Keratinocyte (primary cell): ENCODE measurements around the gene AP3B1. TPM values are rescaled to one million over a fixed set of nuclear protein-coding genes. Genes with fewer than 3 reads are reported as not detected.

Experiments
- DNase-seq: peaks from one replicate; pipeline ENCODE4 v3.0.0-alpha.2; 2011; ENCODE audit warnings: low read depth, missing footprints, low spot score
- FAIRE-seq: peaks from 2 replicates; lab custom pipeline; 2011; peaks lifted over from hg19 to GRCh38; lab: Jason Lieb, UNC
- H2AFZ ChIP-seq: 2 replicates; pipeline ENCODE4 v1.6.0; 2012; ENCODE audit warnings: low read length, control low read depth, inconsistent platforms; ENCODE audit not compliant: control insufficient read depth
- H3K27ac ChIP-seq: 2 replicates; pipeline ENCODE4 v1.5.1; 2011; ENCODE audit warnings: low read length; ENCODE audit not compliant: control insufficient read depth, insufficient read depth
- H3K27me3 ChIP-seq: 3 replicates; pipeline ENCODE4 v1.6.0; 2011; ENCODE audit warnings: low read length; ENCODE audit not compliant: control insufficient read depth, insufficient read depth; ENCODE audit errors: extremely low read depth
- H3K36me3 ChIP-seq, 2 experiments: 2 replicates in 1 of 2; 3 replicates in 1 of 2; pipeline ENCODE4 v1.5.1; 2011; ENCODE audit warnings: low read length in 2 of 2, mild to moderate bottlenecking in 1 of 2; ENCODE audit not compliant: control insufficient read depth in 2 of 2, insufficient read depth in 2 of 2; ENCODE audit errors: extremely low read depth in 1 of 2
- H3K4me1 ChIP-seq: 3 replicates; pipeline ENCODE4 v1.5.1; 2011; ENCODE audit warnings: low read length; ENCODE audit not compliant: control insufficient read depth, insufficient read depth; ENCODE audit errors: extremely low read depth
- H3K4me2 ChIP-seq: 3 replicates; pipeline ENCODE4 v1.6.0; 2011; ENCODE audit warnings: low read depth, low read length; ENCODE audit not compliant: control insufficient read depth, insufficient read depth; ENCODE audit errors: extremely low read depth
- H3K4me3 ChIP-seq, 3 experiments: fragments of 200-600 bp in 1 of 3; sonication (generic) in 1 of 3; 2 replicates in 2 of 3; 3 replicates in 1 of 3; pipeline ENCODE4 v1.5.1; 2011 to 2016; ENCODE audit warnings: low read length in 3 of 3, mild to moderate bottlenecking in 3 of 3, control low read depth in 2 of 3, inconsistent platforms in 1 of 3, low read depth in 1 of 3, mixed read lengths in 1 of 3, mixed run types in 1 of 3, moderate library complexity in 1 of 3; ENCODE audit not compliant: control insufficient read depth in 2 of 3, insufficient read depth in 2 of 3; ENCODE audit errors: extremely low read depth in 1 of 3
- H3K79me2 ChIP-seq: 2 replicates; pipeline ENCODE4 v1.6.0; 2012; ENCODE audit warnings: low read length; ENCODE audit not compliant: control insufficient read depth, insufficient read depth
- H3K9ac ChIP-seq: 3 replicates; pipeline ENCODE4 v1.6.0; 2011; ENCODE audit warnings: low read length; ENCODE audit not compliant: control insufficient read depth, insufficient read depth; ENCODE audit errors: extremely low read depth
- H3K9me1 ChIP-seq: 3 replicates; pipeline ENCODE4 v1.6.0; 2011; ENCODE audit warnings: low read length; ENCODE audit not compliant: control insufficient read depth, insufficient read depth; ENCODE audit errors: extremely low read depth
- H3K9me3 ChIP-seq: 2 replicates; pipeline ENCODE4 v1.5.1; 2012; ENCODE audit warnings: low read depth, low read length; ENCODE audit not compliant: control insufficient read depth
- H4K20me1 ChIP-seq: 3 replicates; pipeline ENCODE4 v1.6.0; 2011; ENCODE audit warnings: low read length; ENCODE audit not compliant: control insufficient read depth, insufficient read depth; ENCODE audit errors: extremely low read depth
- EZH2 ChIP-seq: IDR thresholded peaks from one replicate; pipeline ENCODE4 v1.6.1; 2012; ENCODE audit warnings: inconsistent platforms, mild to moderate bottlenecking, low read length, moderate library complexity
- dilution Hi-C: fragments of 300-500 bp; cut with MboI; formaldehyde crosslinking; loops from one replicate; pipeline ENCODE4 v1.7.0; 2020; ENCODE audit warnings: low sequenced_read_pairs; ENCODE audit not compliant: extremely low pct_ligation_motif_present
- polyA plus RNA-seq, 5 experiments: library from polyadenylated mRNA; depleted of rRNA in 3 of 5; stranded (reverse) in 3 of 5; stranded (forward) in 1 of 5; unstranded in 1 of 5; fragments of >200 nt; gene quantifications; 1 replicate in 1 of 5; 2 replicates in 3 of 5; 3 replicates in 1 of 5; pipeline versions ENCODE4 v1.2.1 to v1.2.3, GENCODE V29; 2011 to 2012; ENCODE audit warnings: missing spikeins in 2 of 5, low read depth in 1 of 5, low replicate concordance in 1 of 5
- TF ChIP-seq, protein P1 (sequence below), 3 experiments: IDR thresholded peaks in 1 of 3; conservative IDR thresholded peaks in 1 of 3; optimal IDR thresholded peaks in 1 of 3; 2 replicates in 2 of 3; 3 replicates in 1 of 3; pipeline versions ENCODE3 to v1.5.1; 2011; ENCODE audit warnings: low read length in 3 of 3, mild to moderate bottlenecking in 3 of 3, moderate library complexity in 2 of 3, control low read depth in 1 of 3, inconsistent platforms in 1 of 3; ENCODE audit not compliant: insufficient read depth in 2 of 3; ENCODE audit errors: extremely low read depth in 1 of 3

AP3B1 gene
- polyA plus RNA-seq, 1 donor (not counting 4 experiments of a cell fraction or from before 2014, with no cell fraction given) = 65.1 TPM

DNA sequence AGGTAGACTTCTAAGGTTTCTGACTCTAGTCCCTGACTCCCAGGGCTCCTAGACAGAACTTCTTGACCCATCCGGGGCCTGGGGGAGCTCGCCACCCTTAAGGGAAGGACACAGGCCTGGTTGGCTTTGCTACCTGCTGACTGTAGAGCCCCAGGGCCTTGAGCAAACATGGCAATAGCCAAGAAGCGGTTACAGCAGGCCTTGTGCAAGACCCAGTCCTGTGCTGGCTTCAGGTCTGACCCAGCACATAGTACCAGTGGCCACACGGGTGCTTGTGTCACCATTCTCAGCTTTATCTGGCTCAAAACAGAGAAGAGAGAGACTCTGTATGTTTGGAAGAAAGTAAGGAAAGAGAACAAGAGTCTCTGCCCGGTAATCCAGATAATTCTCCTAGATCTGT, 41.8 kb downstream of the AP3B1 start:
- no peak overlapping the region for H2AFZ ChIP-seq
- no peaks in the 10 kb centered on the region for H3K9me3 ChIP-seq
- FAIRE-seq = no peak
- no peak overlapping the region for H3K4me3 ChIP-seq
- H3K9ac ChIP-seq = no peak overlapping the region
- no peaks in the 10 kb centered on the region for H3K9me1 ChIP-seq
- H3K27ac ChIP-seq = no peak overlapping the region
- dilution Hi-C loops = no loop called here
- no peak overlapping the region for H3K4me2 ChIP-seq
- H3K27me3 ChIP-seq = no peaks in the 10 kb centered on the region
- DNase-seq = no peak
- TF ChIP-seq, protein P1, sequence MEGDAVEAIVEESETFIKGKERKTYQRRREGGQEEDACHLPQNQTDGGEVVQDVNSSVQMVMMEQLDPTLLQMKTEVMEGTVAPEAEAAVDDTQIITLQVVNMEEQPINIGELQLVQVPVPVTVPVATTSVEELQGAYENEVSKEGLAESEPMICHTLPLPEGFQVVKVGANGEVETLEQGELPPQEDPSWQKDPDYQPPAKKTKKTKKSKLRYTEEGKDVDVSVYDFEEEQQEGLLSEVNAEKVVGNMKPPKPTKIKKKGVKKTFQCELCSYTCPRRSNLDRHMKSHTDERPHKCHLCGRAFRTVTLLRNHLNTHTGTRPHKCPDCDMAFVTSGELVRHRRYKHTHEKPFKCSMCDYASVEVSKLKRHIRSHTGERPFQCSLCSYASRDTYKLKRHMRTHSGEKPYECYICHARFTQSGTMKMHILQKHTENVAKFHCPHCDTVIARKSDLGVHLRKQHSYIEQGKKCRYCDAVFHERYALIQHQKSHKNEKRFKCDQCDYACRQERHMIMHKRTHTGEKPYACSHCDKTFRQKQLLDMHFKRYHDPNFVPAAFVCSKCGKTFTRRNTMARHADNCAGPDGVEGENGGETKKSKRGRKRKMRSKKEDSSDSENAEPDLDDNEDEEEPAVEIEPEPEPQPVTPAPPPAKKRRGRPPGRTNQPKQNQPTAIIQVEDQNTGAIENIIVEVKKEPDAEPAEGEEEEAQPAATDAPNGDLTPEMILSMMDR (optimal IDR thresholded peaks at IDR 0.05 in 1 of 3, IDR thresholded peaks at IDR 0.05 in 1 of 3, conservative IDR thresholded peaks at IDR 0.05 in 1 of 3; ENCODE audit: extremely low read depth in 1 of 3, insufficient read depth in 2 of 3, low read length in 3 of 3) = no peak
- no peak for TF ChIP-seq EZH2
- H4K20me1 ChIP-seq = no peaks in the 10 kb centered on the region
- H3K4me1 ChIP-seq = no peaks in the 10 kb centered on the region
- H3K79me2 ChIP-seq = peaks cover 46% of the 10 kb centered on the region
- H3K36me3 ChIP-seq = no peaks in the 10 kb centered on the region

DNA sequence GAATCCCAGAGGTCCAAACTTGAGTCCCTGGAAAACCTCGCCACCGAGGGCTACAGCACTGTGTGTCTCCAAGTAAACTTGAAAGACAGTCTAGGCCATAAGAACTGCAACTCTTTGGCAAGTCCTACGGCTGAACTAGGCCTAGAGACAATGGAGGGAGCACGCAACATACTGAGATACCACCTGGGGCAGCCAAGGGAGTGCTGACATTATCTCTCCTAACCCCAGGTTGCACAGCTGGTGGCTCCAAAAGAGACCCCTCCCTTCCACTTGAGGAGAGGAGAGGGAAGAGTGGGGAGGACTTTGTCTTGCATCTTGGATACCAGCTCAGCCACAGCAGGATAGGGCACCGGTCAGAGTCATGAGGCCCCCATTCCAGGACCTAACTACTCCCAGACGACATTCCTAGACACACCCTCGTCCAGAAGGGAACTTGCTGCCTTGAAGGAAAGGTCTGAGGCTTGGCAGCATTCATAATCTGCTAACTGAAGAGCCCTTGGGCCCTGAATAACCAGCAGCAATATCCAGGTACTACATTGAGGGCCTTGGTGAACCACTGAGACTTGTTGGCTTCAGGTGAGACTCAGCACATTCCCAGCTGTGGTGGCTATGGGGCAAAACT, 42.7 kb downstream of the AP3B1 start:
- H3K36me3 ChIP-seq = no peaks in the 10 kb centered on the region
- H3K9me3 ChIP-seq = no peaks in the 10 kb centered on the region
- no peak for FAIRE-seq
- H4K20me1 ChIP-seq = no peaks in the 10 kb centered on the region
- H2AFZ ChIP-seq = no peak overlapping the region
- no peak for TF ChIP-seq EZH2
- TF ChIP-seq, protein P1 (optimal IDR thresholded peaks at IDR 0.05 in 1 of 3, IDR thresholded peaks at IDR 0.05 in 1 of 3, conservative IDR thresholded peaks at IDR 0.05 in 1 of 3; ENCODE audit: extremely low read depth in 1 of 3, insufficient read depth in 2 of 3, low read length in 3 of 3) = no peak
- no peak for DNase-seq
- no peak overlapping the region for H3K4me2 ChIP-seq
- no peak overlapping the region for H3K4me3 ChIP-seq
- H3K9ac ChIP-seq = no peak overlapping the region
- H3K79me2 ChIP-seq = peaks cover 38% of the 10 kb centered on the region
- H3K9me1 ChIP-seq = no peaks in the 10 kb centered on the region
- H3K4me1 ChIP-seq = no peaks in the 10 kb centered on the region
- no peak overlapping the region for H3K27ac ChIP-seq
- dilution Hi-C loops = no loop called here
- H3K27me3 ChIP-seq = no peaks in the 10 kb centered on the region
